ENCODE data around the gene SVOPL.

SVOPL gene

DNA sequence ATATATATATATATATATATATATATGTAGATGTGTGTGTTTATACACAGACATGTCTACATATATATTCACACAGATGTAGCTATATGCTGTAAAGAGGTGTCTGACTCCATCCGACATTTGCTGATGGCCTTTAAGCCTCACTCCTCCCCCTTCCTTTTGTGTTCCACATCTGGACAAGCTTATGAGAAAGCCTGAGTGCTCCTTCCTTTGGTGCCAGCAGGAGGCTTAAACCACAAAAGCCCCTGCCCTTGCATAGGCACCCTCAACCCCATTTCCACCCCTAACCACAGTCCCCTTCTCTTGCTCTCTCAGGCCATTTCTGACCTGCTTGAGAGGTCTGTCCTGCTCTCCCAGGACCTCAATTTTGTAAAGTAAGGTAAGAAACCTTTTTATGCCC, 98.7 kb downstream of the SVOPL start:
- no peak for DNase-seq

DNA sequence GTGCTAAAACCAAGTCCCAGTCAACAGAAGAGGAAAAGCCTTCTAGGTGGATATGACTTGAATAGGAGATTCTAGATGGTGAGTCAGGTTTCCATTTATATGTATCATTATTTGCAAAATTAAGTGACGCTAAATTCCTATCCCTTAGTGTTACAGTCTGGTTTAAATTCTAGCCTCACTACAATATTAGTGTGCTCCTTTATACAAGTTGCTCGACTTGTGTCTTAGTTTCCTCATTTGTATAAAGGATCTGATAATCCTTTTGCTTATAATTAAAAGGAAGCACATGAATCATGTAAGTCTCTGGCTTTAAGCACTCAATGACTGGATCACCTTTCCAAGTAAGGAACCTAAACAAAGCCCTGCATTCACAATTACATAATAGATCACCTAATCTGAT, 105.7 kb downstream of the SVOPL start:
- no peak for DNase-seq

DNA sequence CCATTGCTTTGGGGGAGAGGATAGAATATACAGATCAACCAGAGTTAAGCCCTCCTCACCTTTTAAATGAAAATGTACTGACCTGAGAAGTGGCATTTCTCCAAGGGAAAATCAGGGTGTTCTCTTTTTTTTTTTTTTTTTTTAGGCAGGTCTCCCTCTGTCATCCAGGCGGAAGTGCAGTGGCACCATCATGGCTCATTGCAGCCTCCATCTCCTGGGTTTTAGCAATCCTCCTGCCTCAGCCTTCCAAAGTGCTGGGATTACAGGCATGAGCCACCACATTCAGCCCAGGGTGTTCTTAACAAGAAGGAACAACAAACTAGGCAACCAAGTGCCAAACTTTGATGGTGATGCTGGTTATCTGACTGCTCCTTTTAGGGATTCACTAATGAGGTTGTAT, 111.0 kb downstream of the SVOPL start:
- no peak for DNase-seq

GRCh38 chr7:138588986-138589385, 112.2 kb downstream of the SVOPL start:
- DNase-seq = no peak

DNA sequence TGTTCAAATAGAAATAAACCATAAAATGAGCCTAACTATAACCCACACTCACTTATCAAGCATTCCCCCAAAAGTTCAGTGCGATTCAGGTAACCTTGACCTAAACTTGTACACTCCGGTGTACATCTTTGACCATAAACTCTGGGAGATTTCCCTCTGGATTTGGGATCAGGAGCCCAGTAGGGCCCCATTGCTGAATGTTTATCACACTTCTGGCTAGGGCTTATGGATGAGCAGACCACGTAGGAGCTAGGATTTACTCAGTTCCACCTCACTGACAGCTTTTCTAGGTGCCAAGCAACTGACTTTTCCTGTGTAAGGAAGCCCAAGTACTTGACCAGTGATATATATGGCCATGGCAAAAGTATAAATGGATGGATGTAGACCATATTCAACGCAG, 113.7 kb downstream of the SVOPL start:
- no peak for DNase-seq

- no peak for DNase-seq
These were observed 115.7 kb downstream of the SVOPL start for GRCh38 chr7:138585283-138585993.

DNA sequence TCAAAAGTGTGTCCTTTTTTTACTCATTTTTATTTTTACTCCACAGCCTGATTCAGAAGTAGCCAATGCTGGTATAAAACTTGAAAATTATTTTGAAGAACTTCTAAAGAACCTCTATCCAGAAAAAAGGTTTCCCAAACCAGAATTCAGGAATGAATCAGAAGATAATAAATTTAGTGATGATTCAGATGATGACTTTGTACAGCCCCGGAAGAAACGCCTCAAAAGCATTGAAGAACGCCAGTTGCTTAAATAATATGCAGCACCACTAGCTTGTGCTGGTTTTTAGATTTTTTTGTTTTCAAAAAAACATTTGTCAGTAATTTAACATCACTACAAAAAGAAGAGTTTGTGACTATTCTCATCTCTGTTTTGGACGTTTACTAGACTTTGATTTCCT, 116.5 kb downstream of the SVOPL start:
- no peak for DNase-seq

GRCh38 chr7:138584283-138584682, 116.9 kb downstream of the SVOPL start:
- DNase-seq = no peak

DNA sequence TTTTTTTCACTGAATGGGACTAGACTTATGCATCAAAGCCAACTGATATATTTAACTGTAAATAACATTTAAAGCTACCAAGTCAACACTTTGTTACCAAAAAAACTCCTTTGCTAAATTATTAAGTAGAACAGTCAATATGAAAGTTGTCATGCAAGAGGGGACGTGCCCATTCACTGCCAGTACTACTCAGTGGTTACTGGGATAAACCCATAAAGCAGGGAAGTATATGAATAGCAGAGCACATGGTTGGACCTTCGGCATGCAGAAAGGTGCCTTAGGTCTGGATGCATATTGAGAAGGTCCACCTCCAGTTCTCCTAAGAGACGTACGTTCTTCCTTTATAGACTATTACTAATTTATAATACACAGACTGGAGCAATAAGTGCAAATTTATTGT, 120.1 kb downstream of the SVOPL start:
- DNase-seq = no peak

DNA sequence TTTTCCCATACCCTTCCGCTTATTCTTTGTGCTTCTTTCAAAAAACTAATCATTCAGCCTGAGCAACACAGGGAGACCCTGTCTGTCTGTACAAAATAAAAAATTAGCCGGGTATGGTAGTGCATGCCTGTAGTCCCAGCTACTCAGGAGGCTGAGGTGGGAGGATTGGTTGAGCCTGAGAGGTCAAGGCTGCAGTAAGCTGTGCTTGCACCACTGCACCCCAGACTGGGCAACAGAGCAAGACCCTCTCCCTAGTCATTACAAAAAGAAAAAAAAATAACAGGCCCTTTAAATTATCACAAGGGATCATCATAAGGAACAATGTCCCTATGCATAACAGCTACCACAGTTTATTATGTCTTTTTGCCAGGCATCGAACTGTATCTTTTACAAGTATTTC, 121.5 kb downstream of the SVOPL start:
- no peak for DNase-seq

DNA sequence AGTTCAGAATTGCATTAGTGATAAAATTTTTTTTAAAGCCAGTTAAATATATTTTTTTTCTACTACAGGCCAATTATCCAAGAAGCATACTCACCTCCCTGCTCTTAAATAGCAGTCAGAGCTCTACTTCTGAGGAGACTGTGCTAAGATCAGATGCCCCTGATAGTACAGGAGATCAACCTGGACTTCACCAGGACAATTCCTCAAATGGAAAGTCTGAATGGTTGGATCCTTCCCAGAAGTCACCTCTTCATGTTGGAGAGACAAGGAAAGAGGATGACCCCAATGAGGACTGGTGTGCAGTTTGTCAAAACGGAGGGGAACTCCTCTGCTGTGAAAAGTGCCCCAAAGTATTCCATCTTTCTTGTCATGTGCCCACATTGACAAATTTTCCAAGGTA, 122.0 kb downstream of the SVOPL start:
- no peak for DNase-seq

DNA sequence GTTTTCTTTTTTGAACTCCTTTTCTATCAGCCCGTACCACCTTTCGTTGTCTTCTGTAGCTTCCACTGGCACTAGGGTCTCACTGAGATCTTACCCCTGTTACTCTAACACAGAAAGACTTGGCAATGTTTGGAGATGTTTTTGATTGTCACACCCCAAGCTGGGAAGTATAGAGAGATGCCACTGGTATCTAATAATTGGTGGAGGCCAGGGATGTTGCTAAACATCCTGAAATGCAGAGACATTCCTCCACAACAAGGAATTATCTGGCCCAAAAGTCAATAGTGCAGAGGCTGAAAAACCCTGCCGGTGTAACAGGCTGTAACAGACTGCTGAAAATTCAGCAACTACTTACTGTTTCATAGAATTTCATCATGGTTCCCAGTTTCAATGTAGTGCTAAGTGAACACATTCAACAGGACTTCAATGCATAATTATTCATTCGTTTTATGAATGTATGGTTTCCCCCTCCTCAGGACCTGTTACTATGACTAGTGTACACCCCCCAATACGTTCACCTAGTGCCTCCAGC, 125.2 kb downstream of the SVOPL start:
- no peak for DNase-seq

DNA sequence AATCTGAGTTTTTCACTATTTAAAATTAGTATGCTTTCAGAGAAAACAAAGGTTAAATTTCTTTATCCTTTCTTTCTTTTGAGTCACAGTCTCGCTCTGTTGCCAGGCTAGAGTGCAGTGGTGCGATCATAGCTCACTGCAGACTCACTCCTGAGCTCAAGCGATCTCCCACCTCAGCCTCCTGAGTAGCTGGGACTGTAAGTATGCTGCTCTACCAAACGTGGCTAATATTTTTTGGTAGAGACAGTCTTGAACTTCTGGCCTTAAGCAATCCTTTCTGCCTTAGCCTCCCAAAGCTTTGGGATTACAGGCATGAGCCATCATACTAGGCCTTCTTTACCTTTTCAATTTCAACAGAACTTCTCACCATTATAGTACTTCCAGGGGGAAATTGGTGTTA, 127.4 kb downstream of the SVOPL start:
- DNase-seq = no peak

GRCh38 chr7:138570715-138571114, 130.4 kb downstream of the SVOPL start:
- DNase-seq = no peak

DNA sequence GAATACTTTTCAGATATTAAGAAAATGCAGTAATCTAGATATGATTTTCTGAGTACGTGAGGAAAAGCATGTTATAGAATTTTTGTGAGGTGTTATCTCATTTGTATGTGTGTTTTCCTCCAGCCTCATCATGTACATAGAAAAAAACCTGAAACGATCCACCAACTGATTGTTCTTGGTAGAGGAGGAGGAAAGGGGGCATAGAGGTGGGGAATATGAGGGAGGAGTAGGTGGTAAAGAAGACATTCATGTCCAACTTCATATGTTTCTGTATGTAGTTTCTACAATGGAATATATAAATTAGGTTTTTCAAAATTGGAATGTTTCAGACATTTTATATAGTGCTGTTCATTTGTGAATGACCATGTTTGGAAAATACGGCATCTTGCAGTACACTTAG, 131.7 kb downstream of the SVOPL start:
- no peak for DNase-seq

DNA sequence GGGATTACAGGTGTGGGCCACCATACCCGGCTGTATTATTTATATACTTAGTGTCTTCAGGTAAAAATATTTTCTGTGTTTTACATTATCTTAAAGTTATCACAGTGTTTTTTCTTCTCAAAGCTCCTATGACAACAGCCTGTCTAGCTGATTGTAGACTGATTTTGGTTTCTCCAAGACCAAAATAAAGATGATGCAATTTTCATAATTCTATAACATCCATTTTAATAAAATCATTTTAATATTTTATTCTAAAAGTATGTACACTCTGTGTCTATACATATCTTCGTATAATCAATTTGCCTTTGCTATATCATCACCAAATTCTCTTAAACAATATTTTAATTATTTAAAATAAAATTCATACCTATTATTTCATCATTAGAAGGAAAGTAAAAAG, 132.5 kb downstream of the SVOPL start:
- no peak for DNase-seq

- no peak for DNase-seq
These were observed 135.6 kb downstream of the SVOPL start for GRCh38 chr7:138565451-138566114.

DNA sequence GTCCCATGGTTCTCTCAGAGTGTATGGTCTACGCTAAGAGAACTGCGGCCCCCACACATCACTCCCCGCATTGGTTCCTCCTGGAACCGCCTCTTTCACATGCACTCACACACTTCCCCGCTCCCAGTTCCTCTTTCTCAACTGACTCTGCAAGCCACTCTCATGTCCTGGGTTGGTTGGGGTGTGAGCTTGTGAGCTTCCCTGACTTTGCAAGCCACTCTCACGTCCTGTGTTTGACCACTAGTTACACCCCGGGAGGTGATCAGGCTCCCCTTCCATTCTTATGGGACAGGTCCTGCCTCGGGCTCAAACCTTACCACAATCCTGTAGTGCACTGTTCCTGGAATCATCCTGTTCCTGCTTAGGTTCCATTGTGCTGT, 136.1 kb downstream of the SVOPL start:
- DNase-seq = no peak

- DNase-seq = no peak
These were observed 136.8 kb downstream of the SVOPL start for GRCh38 chr7:138564365-138564764.

DNA sequence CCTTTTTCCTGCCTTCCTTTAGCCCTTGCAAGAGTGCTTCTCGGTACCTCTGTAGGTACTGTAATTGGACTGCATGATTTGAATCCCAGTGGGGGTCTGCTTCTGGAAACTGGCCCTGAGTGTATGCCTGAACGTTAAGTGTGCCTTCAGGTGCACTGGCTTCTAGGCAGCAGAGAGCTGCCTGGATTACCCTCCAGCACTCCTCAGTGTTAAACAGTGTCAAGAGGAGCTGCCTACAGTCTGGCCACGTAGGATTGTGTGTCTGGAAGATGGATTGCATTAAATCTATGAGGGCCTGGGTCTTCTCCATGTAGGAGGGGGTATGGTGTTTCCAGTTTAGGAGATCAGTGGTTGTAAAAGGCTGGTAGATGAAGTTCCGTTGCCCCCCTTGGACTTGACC, 137.4 kb downstream of the SVOPL start:
- DNase-seq = no peak

- DNase-seq = no peak
These were observed 141.7 kb downstream of the SVOPL start for GRCh38 chr7:138559448-138559847.

GRCh38 chr7:138556771-138557484, 144.2 kb downstream of the SVOPL start:
- no peak for DNase-seq

DNA sequence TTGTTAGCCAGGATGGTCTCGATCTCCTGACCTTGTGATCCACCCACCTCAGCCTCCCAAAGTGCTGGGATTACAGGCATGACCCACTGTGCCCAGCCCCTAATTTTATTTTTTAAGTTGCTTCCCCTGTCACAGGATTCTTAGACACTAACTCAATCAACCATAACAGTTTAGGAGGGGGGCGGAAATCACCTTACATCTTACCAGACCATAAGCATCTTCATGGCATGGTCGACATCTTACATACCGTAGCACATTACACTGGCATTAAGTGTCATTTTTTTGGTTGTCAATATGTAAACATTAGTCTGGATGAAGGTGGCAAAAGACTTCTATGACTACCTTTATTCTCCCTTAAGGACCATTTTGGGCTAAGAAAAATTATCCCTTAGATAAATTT, 145.5 kb downstream of the SVOPL start:
- no peak for DNase-seq

- DNase-seq = no peak
These were observed 146.5 kb downstream of the SVOPL start for GRCh38 chr7:138554674-138555073.
